Neural crest cell (in vitro differentiated cells): ENCODE data around the gene TMEM203. TPM values are rescaled to one million over a fixed set of nuclear protein-coding genes. Genes with fewer than 3 reads are reported as not detected.
A peak's percentile ranks its signal among the peaks of the same experiment; 100 is the strongest.

Experiments
- DNase-seq: peaks from one replicate; pipeline ENCODE4 v3.0.0; 2021; ENCODE audit warnings: low read depth, mixed read lengths, low spot score
- H3K27ac Mint-ChIP-seq: one replicate; pipeline ENCODE4 v1.8.0; 2021; ENCODE audit warnings: mild to moderate bottlenecking, mixed read lengths; ENCODE audit not compliant: unreplicated experiment
- H3K27me3 Mint-ChIP-seq: 2 replicates; pipeline ENCODE4 v1.8.0; 2021; ENCODE audit warnings: low read depth, mild to moderate bottlenecking, mixed read lengths
- H3K36me3 Mint-ChIP-seq: 2 replicates; pipeline ENCODE4 v1.8.0; 2021; ENCODE audit warnings: low read depth, mild to moderate bottlenecking, mixed read lengths
- H3K4me1 Mint-ChIP-seq: 2 replicates; pipeline ENCODE4 v1.8.0; 2021; ENCODE audit warnings: mixed read lengths
- H3K4me3 Mint-ChIP-seq: one replicate; pipeline ENCODE4 v1.8.0; 2021; ENCODE audit warnings: mild to moderate bottlenecking, mixed read lengths
- H3K9me3 Mint-ChIP-seq: 2 replicates; pipeline ENCODE4 v1.8.0; 2021; ENCODE audit warnings: mixed read lengths
- CTCF ChIP-seq: fragments of 200-600 bp; sonication (generic); conservative IDR thresholded peaks from 2 replicates; pipeline ENCODE4 v1.5.0; 2021; ENCODE audit warnings: antibody characterized with exemption, mild to moderate bottlenecking
- total RNA-seq: library from RNA; stranded (reverse); gene quantifications from 2 replicates; pipeline ENCODE4 v1.2.1, GENCODE V29; 2021

The TMEM203 gene
- total RNA-seq, 1 donor from 2014 or later, result 49.7 TPM

GRCh38 chr9:137216188-137216965 lies 10.9 kb upstream of the TMEM203 start:
- TF ChIP-seq CTCF, result no peak
- H3K4me3 Mint-ChIP-seq, result peak overlapping the region; percentile 27
- H3K4me1 Mint-ChIP-seq, result no peaks in the 10 kb centered on the region
- H3K27ac Mint-ChIP-seq, result no peak overlapping the region
- H3K27me3 Mint-ChIP-seq, result no peaks in the 10 kb centered on the region
- no peaks in the 10 kb centered on the region for H3K9me3 Mint-ChIP-seq
- peaks cover 2% of the 10 kb centered on the region for H3K36me3 Mint-ChIP-seq
- DNase-seq, result no peak

- DNase-seq, result no peak
- H3K36me3 Mint-ChIP-seq, result peaks cover 2% of the 10 kb centered on the region
- H3K27ac Mint-ChIP-seq, result no peak overlapping the region
- H3K27me3 Mint-ChIP-seq, result no peaks in the 10 kb centered on the region
- no peaks in the 10 kb centered on the region for H3K9me3 Mint-ChIP-seq
- TF ChIP-seq CTCF, result no peak
- H3K4me1 Mint-ChIP-seq, result no peaks in the 10 kb centered on the region
- H3K4me3 Mint-ChIP-seq, result no peak overlapping the region
Observed at GRCh38 chr9:137215196-137215986, 9.9 kb upstream of the TMEM203 start.

- Mint-ChIP-seq H3K4me1 (no peaks in the 10 kb centered on the region), H3K9me3 (no peaks in the 10 kb centered on the region), H3K4me3 (no peak overlapping the region), H3K36me3 (peaks cover 2% of the 10 kb centered on the region), H3K27me3 (no peaks in the 10 kb centered on the region), H3K27ac (no peak overlapping the region)
- TF ChIP-seq CTCF, result no peak
- no peak for DNase-seq
Observed at GRCh38 chr9:137214620-137215019, 9.2 kb upstream of the TMEM203 start.

GRCh38 chr9:137213160-137214060 lies 8.0 kb upstream of the TMEM203 start:
- Mint-ChIP-seq H3K4me3 (peak overlapping the region; percentile 11), H3K9me3 (no peaks in the 10 kb centered on the region), H3K36me3 (peaks cover 2% of the 10 kb centered on the region), H3K27ac (no peak overlapping the region), H3K4me1 (no peaks in the 10 kb centered on the region), H3K27me3 (no peaks in the 10 kb centered on the region)
- DNase-seq, result no peak
- no peak for TF ChIP-seq CTCF

GRCh38 chr9:137212520-137212919 lies 7.1 kb upstream of the TMEM203 start:
- H3K27ac Mint-ChIP-seq, result no peak overlapping the region
- H3K4me3 Mint-ChIP-seq, result no peak overlapping the region
- no peaks in the 10 kb centered on the region for H3K27me3 Mint-ChIP-seq
- H3K36me3 Mint-ChIP-seq, result peaks cover 4% of the 10 kb centered on the region
- TF ChIP-seq CTCF, result no peak
- no peaks in the 10 kb centered on the region for H3K9me3 Mint-ChIP-seq
- peaks cover 1% of the 10 kb centered on the region for H3K4me1 Mint-ChIP-seq
- DNase-seq, result no peak
